MCF 10A (cell line): ENCODE results near the gene CACNB4. TPM values are rescaled to one million over a fixed set of nuclear protein-coding genes. Genes with fewer than 3 reads are reported as not detected.
"Not testable (repeated sequence)": the region's sequence is repeated elsewhere in the genome, so short reads cannot be mapped to it uniquely, and the experiment has no call there.

Source experiments
- BruUV-seq: library from RNA; stranded (reverse); fragments of 400-500 nt; replicated peaks from 2 replicates; lab custom pipeline; 2021; lab: Mats Ljungman, UMichigan
- CTCF ChIA-PET: fragments of 300-600 bp; sonication (Branson Sonifier 250); formaldehyde crosslinking; extraction: SDS; loops from one replicate; lab custom pipeline; 2021; ENCODE audit warnings: antibody characterized with exemption, inconsistent platforms; lab: Yijun Ruan, JAX
- POLR2A ChIA-PET: fragments of 300-600, 350-650 bp; sonication (Branson Sonifier 250); formaldehyde crosslinking; extraction: SDS; loops from one replicate; lab custom pipeline; 2020; ENCODE audit warnings: antibody characterized with exemption, inconsistent platforms; lab: Yijun Ruan, JAX
- DNase-seq: peaks from one replicate; pipeline ENCODE4 v3.0.0-alpha.2; 2018; ENCODE audit not compliant: unreplicated experiment
- H3K27ac Mint-ChIP-seq: one replicate; pipeline ENCODE4 v1.8.0; 2022; ENCODE audit warnings: mild to moderate bottlenecking, low read depth, mixed read lengths; ENCODE audit not compliant: unreplicated experiment
- H3K27me3 Mint-ChIP-seq: one replicate; pipeline ENCODE4 v1.8.0; 2022; ENCODE audit warnings: mixed read lengths; ENCODE audit not compliant: insufficient read depth, unreplicated experiment
- H3K36me3 Mint-ChIP-seq: one replicate; pipeline ENCODE4 v1.8.0; 2022; ENCODE audit warnings: mild to moderate bottlenecking, moderate library complexity, mixed read lengths; ENCODE audit not compliant: insufficient read depth, unreplicated experiment
- H3K4me1 Mint-ChIP-seq: one replicate; pipeline ENCODE4 v1.8.0; 2022; ENCODE audit warnings: mixed read lengths; ENCODE audit not compliant: insufficient read depth, unreplicated experiment
- H3K4me3 Mint-ChIP-seq: one replicate; pipeline ENCODE4 v1.8.0; 2022; ENCODE audit warnings: mild to moderate bottlenecking, moderate library complexity, mixed read lengths; ENCODE audit not compliant: unreplicated experiment
- H3K9me3 Mint-ChIP-seq: one replicate; pipeline ENCODE4 v1.8.0; 2022; ENCODE audit warnings: mixed read lengths; ENCODE audit not compliant: unreplicated experiment
- intact Hi-C: fragments of 100-400 bp; cut with micrococcal nuclease; formaldehyde crosslinking; loops from 2 replicates; pipeline ENCODE4 v1.14.1; 2022
- total RNA-seq: library from RNA; stranded (reverse); gene quantifications from 2 replicates; pipeline ENCODE4 v1.2.3, GENCODE V29; 2022
- TF ChIP-seq, protein P1 (sequence below): fragments of 200-600 bp; IDR thresholded peaks from one replicate; pipeline ENCODE4 v1.8.0; 2022; ENCODE audit warnings: antibody characterized with exemption, mild to moderate bottlenecking; ENCODE audit not compliant: unreplicated experiment

The CACNB4 gene
- total RNA-seq, 1 experiment from 2014 or later: 0.49 TPM

DNA sequence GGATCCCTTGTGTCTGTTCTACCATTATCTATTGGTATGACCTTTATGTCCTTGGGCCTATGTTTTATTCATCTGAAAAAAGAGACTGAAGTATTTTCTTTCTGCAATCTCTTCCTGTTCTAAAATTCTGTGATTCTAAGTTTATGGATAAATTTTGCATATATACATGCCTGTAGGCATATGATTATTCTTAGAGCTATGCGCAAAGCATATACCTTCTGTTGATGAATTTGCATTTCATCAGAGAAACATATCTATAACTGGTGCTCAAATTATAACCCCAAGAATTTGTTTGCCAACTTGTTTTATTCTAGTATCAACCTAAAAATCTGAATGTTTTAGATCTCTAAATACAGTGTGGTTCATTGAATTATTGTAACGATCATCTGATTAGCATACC lies 6.7 kb downstream of the CACNB4 start:
- Mint-ChIP-seq H3K36me3 (no peaks in the 10 kb centered on the region), H3K27ac (no peak overlapping the region), H3K4me1 (no peaks in the 10 kb centered on the region), H3K27me3 (no peaks in the 10 kb centered on the region), H3K4me3 (no peak overlapping the region), H3K9me3 (no peaks in the 10 kb centered on the region)
- ChIA-PET CTCF (interaction anchor here (0.7 to 1.6 kb wide), 3 partner anchors 54 to 425 kb away, joined by 3 read pairs; no protein-coding TSS in a partner anchor), POLR2A (no interaction called here)
- TF ChIP-seq, protein P1, sequence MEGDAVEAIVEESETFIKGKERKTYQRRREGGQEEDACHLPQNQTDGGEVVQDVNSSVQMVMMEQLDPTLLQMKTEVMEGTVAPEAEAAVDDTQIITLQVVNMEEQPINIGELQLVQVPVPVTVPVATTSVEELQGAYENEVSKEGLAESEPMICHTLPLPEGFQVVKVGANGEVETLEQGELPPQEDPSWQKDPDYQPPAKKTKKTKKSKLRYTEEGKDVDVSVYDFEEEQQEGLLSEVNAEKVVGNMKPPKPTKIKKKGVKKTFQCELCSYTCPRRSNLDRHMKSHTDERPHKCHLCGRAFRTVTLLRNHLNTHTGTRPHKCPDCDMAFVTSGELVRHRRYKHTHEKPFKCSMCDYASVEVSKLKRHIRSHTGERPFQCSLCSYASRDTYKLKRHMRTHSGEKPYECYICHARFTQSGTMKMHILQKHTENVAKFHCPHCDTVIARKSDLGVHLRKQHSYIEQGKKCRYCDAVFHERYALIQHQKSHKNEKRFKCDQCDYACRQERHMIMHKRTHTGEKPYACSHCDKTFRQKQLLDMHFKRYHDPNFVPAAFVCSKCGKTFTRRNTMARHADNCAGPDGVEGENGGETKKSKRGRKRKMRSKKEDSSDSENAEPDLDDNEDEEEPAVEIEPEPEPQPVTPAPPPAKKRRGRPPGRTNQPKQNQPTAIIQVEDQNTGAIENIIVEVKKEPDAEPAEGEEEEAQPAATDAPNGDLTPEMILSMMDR: no peak
- intact Hi-C loops: no loop called here
- DNase-seq: no peak
- no TSS peak for BruUV-seq

DNA sequence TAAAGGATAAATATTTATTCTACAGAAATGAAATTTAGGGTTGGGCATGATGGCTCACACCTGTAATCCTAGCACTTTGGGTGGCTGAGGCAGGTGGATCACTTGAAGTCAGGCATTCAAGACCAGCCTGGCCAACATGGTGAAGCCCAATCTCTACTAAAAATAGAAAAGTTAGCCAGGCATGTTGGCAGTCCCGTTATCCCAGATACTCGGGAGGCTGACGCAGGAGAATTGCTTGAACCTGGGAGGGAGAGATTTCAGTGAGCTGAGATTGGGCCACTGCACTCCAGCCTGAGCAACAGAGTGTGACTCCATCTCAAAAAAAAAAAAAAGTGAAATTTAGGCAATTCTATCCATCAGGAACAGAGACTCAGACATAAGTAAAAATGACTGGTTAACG lies 8.1 kb downstream of the CACNB4 start:
- H3K9me3 Mint-ChIP-seq, H3K4me3 Mint-ChIP-seq, BruUV-seq, H3K27ac Mint-ChIP-seq, DNase-seq, H3K4me1 Mint-ChIP-seq, H3K27me3 Mint-ChIP-seq, H3K36me3 Mint-ChIP-seq, intact Hi-C loops: not testable (repeated sequence)
- ChIA-PET POLR2A (interaction anchor here (0.7 kb wide), 1 partner anchor 545 kb away, joined by 3 read pairs; no protein-coding TSS in a partner anchor), CTCF (interaction anchor here (0.6 to 1.6 kb wide), 2 partner anchors 54 to 545 kb away, joined by 3 read pairs; no protein-coding TSS in a partner anchor)

DNA sequence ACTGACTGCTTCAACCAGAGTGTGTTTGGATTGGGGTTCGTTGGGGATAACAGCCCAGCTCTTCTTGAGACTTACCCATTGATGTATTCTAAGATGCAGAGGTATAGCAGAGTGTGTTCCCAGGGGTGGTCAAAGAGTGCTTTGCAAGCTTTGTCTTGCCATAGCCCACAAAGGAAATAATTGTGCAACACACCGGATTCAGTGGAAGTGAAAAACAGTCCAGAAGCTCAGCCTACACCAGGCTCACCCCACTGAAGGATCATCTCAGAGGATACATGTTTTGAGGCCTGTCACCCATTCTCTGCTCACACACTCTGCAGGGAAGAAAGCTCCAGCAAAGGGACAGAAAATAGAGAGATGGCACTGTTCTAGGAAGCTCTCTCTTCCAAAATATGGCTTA lies 9.6 kb downstream of the CACNB4 start:
- intact Hi-C loops: no loop called here
- Mint-ChIP-seq H3K9me3 (no peaks in the 10 kb centered on the region), H3K4me3 (no peak overlapping the region), H3K36me3 (no peaks in the 10 kb centered on the region), H3K27ac (no peak overlapping the region), H3K27me3 (no peaks in the 10 kb centered on the region), H3K4me1 (no peaks in the 10 kb centered on the region)
- CTCF ChIA-PET: interaction anchor here (0.6 to 1.0 kb wide), 3 partner anchors 54 to 101 kb away, joined by 3 read pairs; no protein-coding TSS in a partner anchor
- BruUV-seq: no TSS peak
- POLR2A ChIA-PET: no interaction called here
- no peak for DNase-seq
- TF ChIP-seq, protein P1: no peak

DNA sequence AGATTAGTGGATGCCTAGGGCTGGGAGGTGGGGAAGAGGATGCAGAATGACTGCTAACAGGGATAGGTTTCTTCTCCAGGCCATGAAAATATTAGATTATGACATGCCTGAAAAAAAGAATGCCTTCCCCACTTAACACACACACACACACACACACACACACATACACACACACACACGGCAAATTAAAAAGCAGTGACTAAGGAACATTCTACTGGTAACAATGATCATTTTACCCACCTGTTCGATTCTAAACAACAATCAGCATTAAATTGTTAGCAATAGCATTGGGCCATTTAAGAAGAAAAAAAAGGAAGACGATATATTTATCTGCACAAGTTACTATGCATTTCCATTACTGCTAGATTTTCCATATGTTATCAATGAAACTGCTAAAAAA lies 10.8 kb downstream of the CACNB4 start:
- Mint-ChIP-seq H3K4me3 (no peak overlapping the region), H3K4me1 (no peaks in the 10 kb centered on the region), H3K27ac (no peak overlapping the region), H3K9me3 (no peaks in the 10 kb centered on the region), H3K27me3 (no peaks in the 10 kb centered on the region), H3K36me3 (no peaks in the 10 kb centered on the region)
- DNase-seq: no peak
- CTCF ChIA-PET: interaction anchor here (0.9 kb wide), 1 partner anchor 13 kb away, joined by 4 read pairs; no protein-coding TSS in a partner anchor
- intact Hi-C loops: no loop called here
- POLR2A ChIA-PET: no interaction called here
- TF ChIP-seq, protein P1: no peak
- no TSS peak for BruUV-seq
